Measurements from ENCODE around the gene BRAT1. TPM values are rescaled to one million over a fixed set of nuclear protein-coding genes. Genes with fewer than 3 reads are reported as not detected.
A peak's percentile ranks its signal among the peaks of the same experiment; 100 is the strongest.

Gene BRAT1
- total RNA-seq, 1 donor = 23.3 TPM

- no peak overlapping the region for H3K4me3 ChIP-seq (ENCODE audit: low read depth, low read length)
- TF ChIP-seq, protein P1, sequence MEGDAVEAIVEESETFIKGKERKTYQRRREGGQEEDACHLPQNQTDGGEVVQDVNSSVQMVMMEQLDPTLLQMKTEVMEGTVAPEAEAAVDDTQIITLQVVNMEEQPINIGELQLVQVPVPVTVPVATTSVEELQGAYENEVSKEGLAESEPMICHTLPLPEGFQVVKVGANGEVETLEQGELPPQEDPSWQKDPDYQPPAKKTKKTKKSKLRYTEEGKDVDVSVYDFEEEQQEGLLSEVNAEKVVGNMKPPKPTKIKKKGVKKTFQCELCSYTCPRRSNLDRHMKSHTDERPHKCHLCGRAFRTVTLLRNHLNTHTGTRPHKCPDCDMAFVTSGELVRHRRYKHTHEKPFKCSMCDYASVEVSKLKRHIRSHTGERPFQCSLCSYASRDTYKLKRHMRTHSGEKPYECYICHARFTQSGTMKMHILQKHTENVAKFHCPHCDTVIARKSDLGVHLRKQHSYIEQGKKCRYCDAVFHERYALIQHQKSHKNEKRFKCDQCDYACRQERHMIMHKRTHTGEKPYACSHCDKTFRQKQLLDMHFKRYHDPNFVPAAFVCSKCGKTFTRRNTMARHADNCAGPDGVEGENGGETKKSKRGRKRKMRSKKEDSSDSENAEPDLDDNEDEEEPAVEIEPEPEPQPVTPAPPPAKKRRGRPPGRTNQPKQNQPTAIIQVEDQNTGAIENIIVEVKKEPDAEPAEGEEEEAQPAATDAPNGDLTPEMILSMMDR (IDR thresholded peaks at IDR 0.05; ENCODE audit: insufficient read depth, low read depth, low read length) = no peak
- DNase-seq (ENCODE audit: low read depth) = no peak
Observed at GRCh38 chr7:2583798-2584580, 28.7 kb upstream of the BRAT1 start.

DNA sequence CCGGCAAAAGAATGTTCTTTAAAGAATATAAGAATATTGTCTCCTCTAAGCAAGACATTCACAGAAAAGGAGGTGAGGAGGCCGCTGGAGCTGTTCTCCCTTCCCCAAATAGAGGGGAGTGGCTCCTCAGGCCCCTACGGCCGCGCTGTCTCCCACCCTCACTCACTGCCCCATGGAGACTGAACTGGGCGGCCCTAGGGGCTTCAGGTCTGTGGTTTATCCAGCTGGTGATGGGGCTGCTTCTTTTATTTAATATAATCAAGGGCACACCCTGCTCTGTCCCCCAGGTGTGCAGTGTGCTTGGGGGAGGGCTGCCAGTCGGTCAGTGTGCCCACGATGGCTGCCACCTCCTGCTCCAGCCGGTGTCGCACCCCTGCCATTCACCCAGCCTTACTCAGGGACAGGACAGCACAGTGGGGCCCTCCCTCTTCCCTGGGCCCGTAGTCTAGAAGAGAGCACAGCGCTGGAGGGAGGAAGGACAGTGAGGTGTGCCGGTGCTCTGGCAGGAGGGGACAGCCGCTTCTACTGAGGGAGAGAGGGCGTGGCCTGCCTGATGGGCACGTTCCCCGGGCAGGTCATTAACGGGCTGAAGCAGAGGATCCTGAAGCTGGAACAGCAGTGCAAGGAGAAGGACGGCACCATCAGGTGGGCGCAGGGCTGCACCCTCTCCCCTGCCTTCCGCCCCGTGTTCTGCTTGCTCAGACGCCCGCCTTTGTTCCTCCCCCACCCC is 26.8 kb upstream of the BRAT1 start:
- no peak for DNase-seq (ENCODE audit: low read depth)
- TF ChIP-seq, protein P1 (IDR thresholded peaks at IDR 0.05; ENCODE audit: insufficient read depth, low read depth, low read length) = no peak
- H3K4me3 ChIP-seq (ENCODE audit: low read depth, low read length) = no peak overlapping the region

DNA sequence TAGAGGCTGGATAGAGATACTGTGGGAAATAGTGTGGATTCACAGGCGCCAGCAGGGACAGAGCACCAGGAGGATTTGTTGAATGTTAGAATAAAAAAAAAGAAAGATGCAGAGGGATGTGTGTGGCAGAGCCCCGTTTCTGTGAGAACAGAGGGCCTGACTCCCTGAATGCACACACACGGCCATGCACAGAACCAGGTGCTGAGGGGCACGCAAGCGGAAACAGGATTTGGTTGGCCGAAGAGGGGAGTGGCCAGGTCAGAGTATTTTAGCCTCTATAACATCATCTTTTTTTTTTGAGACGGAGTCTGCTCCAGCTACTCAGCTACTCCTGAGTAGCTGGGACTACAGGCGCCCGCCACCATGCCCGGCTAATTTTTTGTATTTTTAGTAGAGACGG is 25.3 kb upstream of the BRAT1 start:
- no peak overlapping the region for H3K4me3 ChIP-seq (ENCODE audit: low read depth, low read length)
- TF ChIP-seq, protein P1 (IDR thresholded peaks at IDR 0.05; ENCODE audit: insufficient read depth, low read depth, low read length) = no peak
- no peak for DNase-seq (ENCODE audit: low read depth)

DNA sequence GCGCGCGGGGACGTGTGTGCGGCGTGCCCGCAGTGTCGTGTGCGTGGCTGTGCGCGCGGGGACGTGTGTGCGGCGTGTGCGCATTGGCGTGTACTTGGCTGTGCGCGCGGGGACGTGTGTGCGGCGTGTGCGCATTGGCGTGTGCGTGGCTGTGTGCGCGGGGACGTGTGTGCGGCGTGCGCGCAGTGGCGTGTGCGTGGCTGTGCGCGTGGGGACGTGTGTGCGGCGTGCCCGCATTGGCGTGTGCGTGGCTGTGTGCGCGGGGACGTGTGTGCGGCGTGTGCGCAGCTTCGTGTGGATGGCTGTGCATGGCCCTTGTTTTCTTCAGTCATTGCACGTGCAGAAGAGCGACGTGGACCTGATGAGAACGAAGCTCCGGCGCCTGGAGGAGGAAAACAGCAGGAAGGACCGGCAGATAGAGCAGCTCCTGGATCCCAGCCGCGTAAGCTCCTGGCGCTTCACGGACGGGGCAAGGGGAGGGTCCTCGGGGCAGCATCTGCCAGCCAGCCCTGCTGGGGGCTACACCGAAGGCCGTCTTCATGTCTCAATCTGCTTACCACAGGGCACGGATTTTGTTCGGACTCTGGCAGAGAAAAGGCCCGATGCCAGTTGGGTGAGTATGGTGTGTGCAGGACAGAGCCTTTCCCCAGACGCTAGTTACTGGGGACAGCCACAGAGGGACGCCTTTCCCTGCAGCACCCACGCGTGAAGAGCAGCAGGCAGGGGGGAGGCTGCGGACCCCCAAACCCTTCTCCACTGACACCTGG is 22.8 kb upstream of the BRAT1 start:
- H3K4me3 ChIP-seq (ENCODE audit: low read depth, low read length) = no peak overlapping the region
- DNase-seq (ENCODE audit: low read depth) = no peak
- TF ChIP-seq, protein P1 (IDR thresholded peaks at IDR 0.05; ENCODE audit: insufficient read depth, low read depth, low read length) = no peak

DNA sequence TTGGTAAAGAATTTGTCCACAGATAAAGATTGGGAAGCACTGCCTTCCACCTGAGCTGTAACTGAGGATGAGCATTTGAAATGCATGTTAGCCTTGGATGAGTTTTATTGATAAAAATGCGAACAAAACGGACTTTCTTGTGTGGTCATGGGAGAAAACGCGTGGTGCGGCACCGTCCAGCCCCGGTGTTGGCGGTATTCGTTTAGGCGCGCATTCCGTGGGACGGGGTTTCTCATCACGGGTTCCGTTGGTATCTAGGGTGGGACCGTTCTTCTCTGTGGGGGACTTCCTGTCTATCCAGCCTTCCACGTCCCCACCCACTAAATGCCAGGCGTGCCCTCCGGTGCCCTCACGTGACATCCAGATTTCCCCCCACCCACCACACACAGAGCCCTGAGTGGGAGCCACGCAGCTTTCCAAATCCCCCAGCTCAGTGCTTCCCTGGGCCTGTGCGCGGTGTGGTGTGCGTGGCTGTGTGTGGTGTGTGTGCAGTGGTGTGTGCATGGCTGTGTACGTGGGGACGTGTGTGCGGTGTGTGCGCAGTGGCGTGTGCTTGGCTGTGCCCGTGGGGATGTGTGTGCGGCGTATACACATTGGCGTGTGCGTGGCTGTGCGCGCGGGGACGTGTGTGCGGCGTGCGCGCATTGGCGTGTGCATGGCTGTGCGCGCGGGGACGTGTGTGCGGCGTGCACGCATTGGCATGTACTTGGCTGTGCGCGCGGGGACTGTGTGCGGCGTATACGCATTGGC is 21.6 kb upstream of the BRAT1 start:
- TF ChIP-seq, protein P1 (IDR thresholded peaks at IDR 0.05; ENCODE audit: insufficient read depth, low read depth, low read length) = no peak
- H3K4me3 ChIP-seq (ENCODE audit: low read depth, low read length) = no peak overlapping the region

DNA sequence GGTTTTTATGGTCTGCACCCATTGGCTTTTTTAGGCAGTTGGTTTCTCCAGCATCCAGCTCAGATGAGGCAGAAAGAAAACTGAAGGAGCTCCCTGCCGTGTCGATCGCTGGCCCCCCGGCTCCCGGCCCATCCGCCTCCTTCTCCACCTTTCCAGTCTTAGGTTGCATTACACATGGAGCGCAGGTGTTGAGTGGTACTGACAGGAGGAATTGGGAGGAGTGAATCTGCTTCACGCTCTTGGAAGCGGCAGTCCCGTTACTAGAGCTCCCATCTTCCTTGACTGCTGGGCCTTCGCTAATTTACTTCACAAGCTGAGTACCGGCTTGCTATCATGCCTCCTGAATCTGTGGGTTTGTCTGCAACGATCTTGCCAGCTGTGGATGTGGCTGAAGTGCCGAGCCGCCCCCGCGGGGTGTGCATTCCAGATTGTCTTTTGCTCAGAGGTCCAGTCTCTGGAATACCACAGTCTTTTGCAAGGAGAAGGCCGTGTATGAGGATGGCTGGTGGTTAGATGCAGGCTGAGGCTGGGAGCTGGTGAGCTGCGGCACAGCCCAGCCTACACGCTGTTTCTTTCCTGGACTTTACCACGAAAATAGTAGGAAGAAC is 20.5 kb upstream of the BRAT1 start:
- H3K4me3 ChIP-seq (ENCODE audit: low read depth, low read length) = no peak overlapping the region
- TF ChIP-seq, protein P1 (IDR thresholded peaks at IDR 0.05; ENCODE audit: insufficient read depth, low read depth, low read length) = no peak
- DNase-seq (ENCODE audit: low read depth) = peak; percentile 41

More for the DNA sequence above, 21.6 kb upstream of the BRAT1 start:
- DNase-seq (ENCODE audit: low read depth) = no peak
